ENCODE measurements around the gene ZDHHC3.

GRCh38 chr3:44982817-44983216, 6.8 kb upstream of the ZDHHC3 start:
- TF ChIP-seq CTCF (IDR thresholded peaks at IDR 0.05; ENCODE audit: low read length) = no peak
- no peak for TF ChIP-seq EZH2phosphoT487 (IDR thresholded peaks at IDR 0.05; ENCODE audit: low read length)
- no peak for TF ChIP-seq EZH2 (optimal IDR thresholded peaks at IDR 0.05; ENCODE audit: low read depth, low read length)
